ENCODE measurements around the gene ZNF621.
A peak's percentile ranks its signal among the peaks of the same experiment; 100 is the strongest.

ZNF621 gene

GRCh38 chr3:40524568-40525285, at the start of gene ZNF621:
TSS of gene ZNF621 (plus strand) at chr3:40524960. CDS start at chr3:40525841, 881 bp downstream.
- DNase-seq, result peak; percentile 83

- peak; percentile 41 for DNase-seq
These were observed 48.0 kb upstream of the ZNF621 start, which contains the start of gene ZNF619 for GRCh38 chr3:40476478-40477470. TSS of gene ZNF619 (plus strand) at chr3:40477122. CDS start at chr3:40477980, 858 bp downstream.

GRCh38 chr3:40477666-40478065, 47.1 kb upstream of the ZNF621 start:
- DNase-seq, result no peak

DNA sequence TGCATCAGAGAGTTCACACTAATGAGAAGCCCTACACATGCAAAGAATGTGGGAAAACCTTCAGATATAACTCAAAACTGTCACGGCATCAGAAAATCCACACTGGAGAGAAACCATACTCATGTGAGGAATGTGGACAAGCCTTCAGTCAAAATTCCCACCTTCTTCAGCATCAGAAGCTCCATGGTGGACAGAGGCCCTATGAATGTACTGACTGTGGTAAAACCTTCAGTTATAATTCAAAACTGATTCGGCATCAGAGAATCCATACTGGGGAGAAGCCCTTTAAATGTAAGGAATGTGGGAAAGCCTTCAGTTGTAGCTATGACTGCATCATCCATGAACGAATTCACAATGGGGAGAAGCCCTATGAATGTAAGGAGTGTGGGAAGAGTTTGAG, 37.6 kb upstream of the ZNF621 start:
- DNase-seq, result no peak

DNA sequence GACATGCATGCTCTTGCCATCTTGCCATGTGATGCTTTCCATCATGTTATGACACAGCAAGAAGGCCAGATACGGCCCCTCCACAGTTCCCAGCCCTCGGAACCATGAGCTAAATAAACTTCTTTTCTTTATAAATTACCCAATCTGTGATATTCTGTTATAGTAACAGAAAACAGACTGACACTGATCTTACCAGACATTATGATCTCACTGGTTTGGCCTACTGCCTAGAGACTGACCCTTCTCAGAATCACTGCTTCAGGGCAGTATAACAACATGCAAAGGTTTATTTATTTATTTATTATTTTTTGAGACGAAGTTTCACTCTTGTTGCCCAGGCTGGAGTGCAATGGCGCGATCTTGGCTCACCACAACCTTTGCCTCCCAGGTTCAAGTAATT, 33.8 kb upstream of the ZNF621 start:
- no peak for DNase-seq

DNA sequence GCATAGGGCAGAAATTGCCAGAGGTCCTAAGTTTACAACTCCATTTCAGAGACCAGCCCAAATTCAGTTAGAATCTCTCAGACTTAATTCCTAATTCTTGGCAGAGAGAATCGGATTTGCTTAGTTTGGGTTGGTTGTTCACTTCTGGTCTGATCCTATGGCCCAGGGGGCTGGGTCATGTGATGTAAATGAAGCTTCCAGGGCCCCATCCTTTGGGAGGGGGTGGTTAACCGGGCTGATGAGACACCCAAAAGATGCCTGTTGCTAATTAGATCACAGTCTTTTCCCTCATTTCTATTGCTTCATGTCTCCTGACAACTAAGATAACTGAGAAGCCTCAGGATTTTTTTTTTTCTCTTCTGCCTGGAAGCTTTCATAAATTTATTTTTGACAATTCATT, 30.1 kb upstream of the ZNF621 start:
- DNase-seq, result no peak

DNA sequence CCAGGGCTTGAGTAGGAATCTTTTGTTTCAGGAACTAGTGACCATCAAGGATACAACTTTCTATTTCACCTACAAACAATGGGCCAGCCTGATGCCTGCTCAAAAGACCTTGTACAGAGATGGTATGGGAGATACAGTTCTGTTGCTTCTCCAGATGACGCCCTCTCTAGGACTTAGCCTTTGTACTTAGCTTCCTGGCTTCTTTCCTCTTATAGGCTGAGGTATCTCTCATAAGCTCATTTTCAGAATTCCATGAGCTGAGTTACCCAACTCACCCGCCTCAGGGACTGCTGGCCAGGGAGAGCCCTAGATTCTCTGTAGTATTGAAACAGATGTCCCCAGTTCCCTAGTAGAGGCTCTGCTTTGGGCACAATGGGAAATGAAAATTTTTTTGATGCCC, 27.5 kb upstream of the ZNF621 start:
- DNase-seq, result no peak

- DNase-seq, result no peak
These were observed 24.8 kb upstream of the ZNF621 start for GRCh38 chr3:40499952-40500351.

DNA sequence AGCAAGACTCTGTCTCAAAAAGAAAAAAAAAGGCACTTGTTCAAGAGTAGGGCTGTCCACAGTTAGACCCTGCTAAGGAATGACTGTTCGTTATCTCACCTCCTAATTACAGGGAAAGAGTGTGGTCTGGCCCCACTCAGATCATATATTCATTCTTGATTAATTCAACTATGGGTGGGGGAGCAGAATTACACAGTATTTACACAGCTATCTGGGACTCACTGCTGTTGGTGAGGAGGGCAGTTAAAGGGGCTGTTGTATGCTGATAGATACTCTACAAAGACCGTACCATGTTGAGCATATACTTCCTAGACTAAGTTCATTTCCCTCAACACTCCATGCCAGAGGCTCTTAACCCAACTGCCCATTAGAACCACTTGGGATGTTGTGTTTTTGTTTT, 22.7 kb upstream of the ZNF621 start:
- DNase-seq, result no peak

GRCh38 chr3:40504636-40505430, 19.9 kb upstream of the ZNF621 start:
- peak; percentile 4 for DNase-seq

- peak; percentile 54 for DNase-seq
These were observed 18.9 kb upstream of the ZNF621 start, which contains the start of gene ZNF620 for GRCh38 chr3:40505599-40506462. TSS of gene ZNF620 (plus strand) at chr3:40506039. CDS start at chr3:40506353, 314 bp downstream.

- no peak for DNase-seq
These were observed 13.6 kb upstream of the ZNF621 start for GRCh38 chr3:40511031-40511718.

DNA sequence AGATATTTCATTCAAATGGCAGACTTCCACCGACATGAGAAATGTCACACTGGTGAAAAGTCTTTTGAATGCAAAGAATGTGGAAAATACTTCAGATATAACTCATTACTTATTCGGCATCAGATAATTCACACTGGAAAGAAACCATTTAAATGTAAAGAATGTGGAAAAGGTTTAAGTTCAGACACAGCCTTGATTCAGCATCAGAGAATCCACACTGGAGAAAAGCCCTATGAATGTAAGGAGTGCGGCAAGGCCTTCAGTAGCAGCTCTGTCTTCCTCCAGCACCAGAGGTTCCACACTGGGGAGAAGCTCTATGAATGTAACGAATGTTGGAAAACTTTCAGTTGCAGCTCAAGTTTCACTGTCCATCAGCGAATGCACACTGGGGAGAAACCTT, 8.6 kb upstream of the ZNF621 start:
- DNase-seq, result no peak

- no peak for DNase-seq
These were observed 6.7 kb upstream of the ZNF621 start for GRCh38 chr3:40518067-40518466.

DNA sequence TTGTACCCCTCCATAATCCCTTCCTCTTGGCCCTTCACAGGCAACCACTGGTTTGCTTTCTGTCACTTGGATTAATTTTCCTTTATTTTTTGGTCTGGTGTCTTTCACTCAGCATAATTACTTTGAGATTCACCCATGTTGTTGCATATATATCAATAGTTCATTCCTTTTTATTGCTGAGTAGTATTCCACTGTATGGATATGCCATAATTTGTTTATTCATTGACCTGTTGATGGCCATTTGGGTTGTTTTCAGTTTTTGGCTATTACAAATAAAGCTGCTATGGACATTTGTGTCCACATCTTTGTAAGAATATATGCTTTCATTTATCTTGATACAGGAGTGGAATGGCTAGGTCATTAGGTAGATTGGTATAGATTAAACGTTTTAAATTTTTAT, 5.9 kb upstream of the ZNF621 start:
- no peak for DNase-seq

GRCh38 chr3:40521254-40521653, 3.5 kb upstream of the ZNF621 start:
- DNase-seq, result no peak

DNA sequence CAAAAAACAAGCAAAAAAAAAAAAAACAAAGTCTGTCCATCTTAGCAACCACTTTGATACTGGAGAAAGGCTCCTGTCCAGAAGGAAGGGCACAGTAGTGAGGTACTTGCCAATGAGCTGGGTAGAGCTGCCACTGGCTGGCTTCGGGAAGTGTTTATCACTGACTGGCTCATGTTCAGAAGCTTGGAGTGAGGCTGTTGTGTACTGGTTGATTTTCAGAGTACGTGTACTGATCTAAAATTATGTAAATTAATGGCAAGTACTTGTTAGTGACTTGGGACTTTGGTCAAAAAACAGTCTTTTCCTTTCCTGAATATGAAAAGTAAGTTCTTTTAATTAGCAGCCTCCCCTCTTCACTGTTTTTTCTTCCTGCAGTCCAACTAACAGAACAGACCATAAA, 979 bp upstream of the ZNF621 start:
- no peak for DNase-seq

- DNase-seq, result no peak
These were observed 565 bp upstream of the ZNF621 start for GRCh38 chr3:40524222-40524567.

GRCh38 chr3:40528426-40528825, 3.7 kb downstream of the ZNF621 start:
- DNase-seq, result no peak

DNA sequence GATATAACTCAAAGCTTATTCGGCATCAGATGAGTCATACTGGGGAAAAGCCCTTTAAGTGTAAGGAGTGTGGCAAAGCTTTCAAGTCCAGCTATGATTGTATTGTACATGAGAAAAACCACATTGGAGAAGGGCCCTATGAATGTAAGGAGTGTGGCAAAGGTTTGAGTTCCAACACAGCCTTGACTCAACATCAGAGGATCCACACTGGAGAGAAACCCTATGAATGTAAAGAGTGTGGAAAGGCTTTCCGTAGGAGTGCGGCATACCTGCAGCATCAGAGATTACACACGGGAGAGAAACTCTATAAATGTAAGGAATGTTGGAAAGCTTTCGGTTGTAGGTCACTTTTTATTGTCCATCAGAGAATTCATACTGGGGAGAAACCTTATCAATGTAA, 7.5 kb downstream of the ZNF621 start:
- no peak for DNase-seq

- DNase-seq, result no peak
These were observed 9.5 kb downstream of the ZNF621 start for GRCh38 chr3:40534283-40534682.
